GM18499 (cell line): ENCODE measurements around the gene ZMYND10.

Experiments
- ATAC-seq: cut with Tn5 transposase; IDR thresholded peaks from one replicate; pipeline ENCODE4 v1.9.1; 2021; ENCODE audit warnings: moderate number of reproducible peaks; ENCODE audit not compliant: insufficient read depth, unreplicated experiment

Gene ZMYND10

GRCh38 chr3:50345586-50346234 is at the start of gene ZMYND10:
TSS of gene ZMYND10 (minus strand) at chr3:50345732. CDS start at chr3:50345579, 153 bp downstream.
- ATAC-seq = no peak

- ATAC-seq = no peak
Measured at GRCh38 chr3:50393061-50393460, 47.5 kb upstream of the ZMYND10 start.

GRCh38 chr3:50392101-50392715 is 46.7 kb upstream of the ZMYND10 start:
- ATAC-seq = no peak

GRCh38 chr3:50390508-50391224 is 45.1 kb upstream of the ZMYND10 start:
- ATAC-seq = no peak

- ATAC-seq = no peak
Measured at GRCh38 chr3:50389414-50389767, 43.9 kb upstream of the ZMYND10 start.

GRCh38 chr3:50388720-50389413 is 43.3 kb upstream of the ZMYND10 start:
- no peak for ATAC-seq

- no peak for ATAC-seq
Measured at GRCh38 chr3:50388016-50388719, 42.6 kb upstream of the ZMYND10 start.

GRCh38 chr3:50385754-50386153 is 40.2 kb upstream of the ZMYND10 start:
- no peak for ATAC-seq

GRCh38 chr3:50383750-50384149 is 38.2 kb upstream of the ZMYND10 start:
- no peak for ATAC-seq

- no peak for ATAC-seq
Measured at GRCh38 chr3:50382722-50383121, 37.2 kb upstream of the ZMYND10 start.

- no peak for ATAC-seq
Measured at GRCh38 chr3:50381383-50381782, 35.9 kb upstream of the ZMYND10 start.

GRCh38 chr3:50380405-50381085 is 35.0 kb upstream of the ZMYND10 start:
- ATAC-seq = no peak

GRCh38 chr3:50378757-50379156 is 33.2 kb upstream of the ZMYND10 start:
- no peak for ATAC-seq

- ATAC-seq = no peak
Measured at GRCh38 chr3:50378024-50378423, 32.5 kb upstream of the ZMYND10 start.

GRCh38 chr3:50375258-50375931 is 29.9 kb upstream of the ZMYND10 start:
- no peak for ATAC-seq

GRCh38 chr3:50374363-50375257 is 29.1 kb upstream of the ZMYND10 start:
- no peak for ATAC-seq

GRCh38 chr3:50373146-50374051 is 27.9 kb upstream of the ZMYND10 start:
- ATAC-seq = no peak
